Anterior cingulate cortex (tissue), 58 donors: ENCODE measurements around the gene WASF2.
"Not testable (repeated sequence)": the region's sequence is repeated elsewhere in the genome, so short reads cannot be mapped to it uniquely, and the experiment has no call there.

Experiments used
- DNase-seq, 58 donors: peaks; one replicate each; lab custom pipeline; 2025; lab: John Stamatoyannopoulos, UW

The WASF2 gene

DNA sequence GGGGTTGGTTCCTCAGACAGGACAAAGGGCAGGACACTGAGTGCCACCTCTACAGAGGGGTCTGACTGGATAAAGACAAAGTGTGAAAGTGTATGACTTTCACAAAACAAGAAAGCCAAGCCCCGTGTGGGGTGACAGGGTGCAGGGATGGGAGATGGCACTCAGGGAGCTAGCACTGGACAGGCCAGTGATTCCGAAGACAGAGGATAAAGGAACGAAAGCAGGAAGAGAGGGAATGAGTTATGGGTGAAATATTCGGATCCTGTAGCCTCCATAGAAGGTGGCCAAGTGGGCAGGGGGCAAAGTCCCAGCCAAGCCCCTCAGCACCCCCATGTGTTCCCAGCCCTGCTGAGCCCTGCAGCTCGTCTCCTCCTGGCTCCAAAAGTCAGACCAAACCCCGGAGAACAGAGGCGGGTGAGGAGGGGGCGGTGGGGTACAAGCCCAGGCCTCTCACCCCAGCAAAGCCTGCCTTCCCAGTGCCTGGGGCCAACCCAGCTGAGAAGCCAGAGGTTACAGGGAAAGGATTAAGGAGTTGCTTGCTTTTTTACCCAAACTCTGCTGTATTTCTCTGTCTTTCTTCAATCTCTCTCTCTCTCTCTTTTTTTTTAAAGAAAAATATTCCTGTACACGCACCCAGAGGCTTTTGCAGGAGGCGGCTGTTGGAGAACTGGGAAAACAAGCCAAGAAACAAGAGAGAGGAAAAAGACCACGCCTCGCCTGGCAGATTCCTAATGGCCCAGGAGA is 14.0 kb upstream of the WASF2 start:
- DNase-seq: no peak

DNA sequence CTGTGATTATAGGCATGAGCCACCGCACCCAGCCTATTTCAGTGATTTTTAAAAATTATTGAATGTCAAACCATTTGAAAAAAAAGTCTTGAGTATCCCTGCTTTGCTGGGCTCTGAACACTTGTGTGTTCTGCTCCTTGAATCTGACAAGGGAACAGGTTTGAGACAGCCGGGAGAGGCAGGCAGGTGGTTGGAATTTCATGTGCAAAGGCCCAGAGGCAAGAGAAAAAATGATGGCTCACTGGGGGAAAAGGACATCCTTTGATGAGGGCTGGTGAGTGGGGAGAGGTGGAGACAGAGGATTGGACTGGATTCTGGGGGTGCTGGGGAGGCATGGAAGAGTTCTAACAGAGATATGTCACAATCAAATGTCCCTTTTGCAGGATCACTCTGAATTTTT is 13.1 kb upstream of the WASF2 start:
- DNase-seq: no peak

DNA sequence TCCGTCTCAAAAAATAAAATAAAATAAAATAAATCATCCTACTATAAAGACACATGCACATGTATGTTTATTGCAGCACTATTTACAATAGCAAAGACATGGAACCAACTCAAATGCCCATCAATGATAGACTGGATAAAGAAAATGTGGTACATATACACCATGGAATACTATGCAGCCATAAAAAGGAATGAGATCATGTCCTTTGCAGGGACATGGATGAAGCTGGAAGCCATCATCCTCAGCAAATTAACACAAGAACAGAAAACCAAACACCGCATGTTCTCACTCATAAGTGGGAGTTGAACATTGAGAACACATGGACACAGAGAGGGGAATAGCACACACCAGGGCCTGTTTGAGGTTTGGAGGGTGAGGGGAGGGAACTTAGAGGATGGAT is 11.2 kb upstream of the WASF2 start:
- not testable (repeated sequence) for DNase-seq

DNA sequence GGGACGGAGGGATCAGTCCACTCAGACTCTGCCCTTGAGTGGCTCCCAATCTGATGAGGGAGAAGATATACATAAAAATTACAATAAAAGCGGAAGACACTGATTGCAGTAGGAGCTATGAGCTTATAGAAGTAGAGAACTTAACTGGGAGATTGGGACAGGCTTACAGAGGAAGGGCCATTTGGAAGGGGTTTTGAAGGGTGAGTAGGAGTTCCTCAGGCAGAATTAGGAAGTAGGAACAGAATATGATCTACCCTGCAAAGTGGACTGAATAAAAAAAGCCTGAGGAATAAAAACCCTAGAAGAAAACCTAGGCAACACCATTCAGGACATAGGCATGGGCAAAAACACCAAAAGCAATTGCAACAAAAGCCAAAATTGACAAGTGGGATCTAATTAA is 9.2 kb upstream of the WASF2 start:
- DNase-seq: no peak

DNA sequence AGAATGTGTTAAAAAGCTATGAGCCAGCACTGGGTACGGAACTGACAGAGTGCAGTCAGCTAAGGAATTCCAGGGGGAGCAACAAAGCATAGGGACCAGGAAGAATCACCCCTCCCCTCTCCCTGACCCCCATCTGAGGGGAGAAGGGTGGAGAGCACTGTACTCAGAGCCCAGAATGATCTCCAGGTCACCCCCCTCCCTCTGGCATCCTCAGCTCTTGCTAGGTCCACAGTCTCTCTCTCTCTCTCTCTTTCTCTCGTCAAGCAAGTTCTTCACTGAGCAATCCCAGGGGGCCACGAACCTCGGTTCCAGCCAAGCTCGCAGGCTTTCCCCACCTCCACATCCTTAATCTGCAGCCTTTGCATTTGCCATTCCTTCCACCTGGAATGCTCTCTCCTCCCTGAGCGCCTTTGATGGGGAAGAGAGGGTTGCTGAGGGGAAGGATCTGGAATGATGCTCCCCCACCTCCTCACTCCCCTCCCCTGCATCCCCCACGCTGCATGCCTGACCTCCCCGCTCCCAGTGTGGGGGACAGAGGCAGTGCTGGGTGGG is 6.7 kb upstream of the WASF2 start:
- peak in 1 of 58 donors; percentile 18 for DNase-seq

DNA sequence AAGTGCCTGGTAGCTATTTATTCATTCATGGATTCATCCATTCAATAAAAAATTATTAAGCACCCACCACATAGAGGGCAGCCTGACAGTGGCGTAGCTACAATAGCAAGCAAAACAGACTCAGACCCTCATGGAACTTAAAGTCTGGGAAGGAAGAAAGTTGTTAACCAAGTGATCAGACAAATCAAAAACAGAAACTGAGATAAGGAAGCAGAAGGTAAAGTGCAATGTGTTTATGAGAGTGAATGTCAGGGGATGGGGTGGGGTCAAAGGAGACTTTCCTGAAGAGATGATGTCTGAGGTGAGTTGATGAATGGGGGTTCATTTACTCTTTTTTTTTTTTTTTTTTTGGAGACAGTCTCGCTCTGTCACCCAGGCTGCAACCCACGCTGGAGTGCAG is 2.8 kb upstream of the WASF2 start:
- no peak for DNase-seq

DNA sequence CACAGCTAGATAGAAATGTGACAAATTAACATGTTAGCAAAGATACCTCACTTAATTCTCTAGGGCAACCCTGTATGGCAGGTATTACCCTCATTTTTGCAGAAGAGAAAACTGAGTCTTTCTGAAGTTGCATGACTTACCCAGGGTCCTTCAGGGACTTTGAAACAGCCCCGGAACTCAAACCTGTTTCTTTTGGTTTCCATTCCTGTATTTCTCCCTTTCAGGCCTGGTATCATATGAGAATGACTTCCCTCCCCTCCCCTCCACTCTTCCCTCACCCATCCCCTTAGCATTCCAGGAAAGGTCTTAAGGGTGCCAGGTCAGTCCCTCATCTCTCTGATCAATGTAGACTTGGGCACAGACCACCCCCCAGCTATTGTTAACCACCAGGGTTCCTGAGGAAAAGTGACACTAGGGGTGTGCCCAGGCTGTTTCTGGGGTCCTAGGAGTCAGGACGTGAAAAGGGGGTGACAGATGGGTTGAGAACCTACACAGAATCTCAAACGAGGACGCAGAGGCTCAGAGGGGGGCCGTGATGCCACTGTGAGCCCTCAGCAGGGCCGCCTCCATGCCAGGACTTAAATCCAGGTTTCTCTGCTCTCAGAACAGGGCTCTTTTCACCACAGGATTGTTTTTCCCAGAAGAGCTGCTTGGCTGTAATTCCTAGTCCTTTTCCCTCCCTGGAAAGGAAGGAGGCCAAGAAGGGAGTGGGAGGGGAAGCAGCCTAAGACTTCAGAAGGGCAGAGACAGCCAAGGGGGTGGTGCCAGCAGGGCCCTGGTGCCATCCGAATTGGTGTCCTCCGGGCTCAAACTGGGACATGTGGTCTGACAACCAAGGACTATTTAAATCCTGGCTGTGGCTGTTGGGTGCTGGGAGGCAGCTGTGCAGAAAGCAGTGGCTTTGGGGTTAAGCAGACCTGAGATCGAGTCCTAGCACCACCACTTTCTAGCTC is 2.1 kb upstream of the WASF2 start:
- DNase-seq: peak in 53 of 58 donors; percentile 21 to 88 (median 59)

DNA sequence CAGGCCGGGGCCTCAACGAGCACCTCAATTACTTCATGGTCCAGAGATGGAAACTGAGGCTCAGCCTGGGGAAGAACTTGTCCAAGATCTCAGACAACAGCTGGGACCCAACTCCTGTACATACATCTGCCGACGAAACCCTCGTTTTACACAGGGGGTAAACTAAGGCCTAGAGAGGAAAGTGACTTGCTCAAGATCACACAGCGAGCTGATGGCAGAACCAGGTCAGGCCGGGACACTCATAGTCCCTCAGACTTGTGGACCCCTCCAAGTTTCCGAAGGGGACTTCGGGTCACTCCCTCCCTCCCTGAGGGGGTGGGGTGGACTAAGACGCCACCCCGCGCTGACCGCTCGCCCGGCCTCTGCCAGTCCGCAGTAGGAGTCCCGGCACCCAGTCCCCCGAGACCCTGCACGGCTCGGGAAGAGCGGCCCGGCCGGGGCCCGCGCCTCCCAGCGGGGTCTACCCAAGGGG is 430 bp downstream of the WASF2 start:
- peak in 5 of 58 donors; percentile 50 to 71 (median 66) for DNase-seq

DNA sequence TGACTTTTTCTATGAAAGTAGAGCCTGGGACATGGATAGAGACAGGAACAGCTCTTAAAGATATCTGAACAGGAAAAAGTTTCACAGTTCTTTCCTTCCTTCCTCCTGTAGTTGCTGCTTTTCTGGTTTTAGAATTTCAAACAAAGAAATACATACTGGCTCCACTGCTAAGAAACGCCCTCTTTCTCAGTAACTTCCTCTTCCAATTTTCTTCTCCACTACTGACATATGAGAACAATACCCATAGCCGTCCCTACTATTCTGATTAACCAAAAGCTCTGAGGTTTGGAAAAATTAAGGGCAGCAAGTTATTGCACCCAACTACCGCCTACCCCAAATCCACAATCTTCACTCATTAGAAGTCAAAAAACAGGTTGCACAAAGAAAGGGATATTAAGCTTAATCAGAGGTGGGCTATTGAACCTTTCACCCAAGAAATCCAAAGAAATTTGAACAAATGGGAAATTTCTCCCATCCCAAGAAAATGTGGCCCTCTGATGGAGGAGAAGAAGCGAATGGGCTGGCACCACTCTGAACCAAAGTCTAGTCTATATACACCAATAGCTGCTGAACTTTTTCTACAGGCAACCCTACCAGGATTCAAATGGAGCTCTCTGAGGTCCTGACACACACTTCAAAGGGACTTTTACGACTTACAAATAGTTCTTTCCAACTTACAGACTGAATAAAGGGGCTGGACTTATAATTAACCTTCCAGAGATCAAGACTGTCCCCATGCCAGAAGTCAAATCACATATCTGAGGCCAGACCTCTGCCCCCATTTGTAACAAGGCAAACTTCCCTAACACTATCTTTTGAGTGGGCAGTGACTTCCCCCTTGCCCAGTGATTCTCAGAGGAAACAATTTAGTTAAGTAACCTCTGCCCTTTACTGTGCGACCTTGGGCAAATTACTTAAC is 1.7 kb downstream of the WASF2 start:
- DNase-seq: peak in 1 of 58 donors; percentile 38

DNA sequence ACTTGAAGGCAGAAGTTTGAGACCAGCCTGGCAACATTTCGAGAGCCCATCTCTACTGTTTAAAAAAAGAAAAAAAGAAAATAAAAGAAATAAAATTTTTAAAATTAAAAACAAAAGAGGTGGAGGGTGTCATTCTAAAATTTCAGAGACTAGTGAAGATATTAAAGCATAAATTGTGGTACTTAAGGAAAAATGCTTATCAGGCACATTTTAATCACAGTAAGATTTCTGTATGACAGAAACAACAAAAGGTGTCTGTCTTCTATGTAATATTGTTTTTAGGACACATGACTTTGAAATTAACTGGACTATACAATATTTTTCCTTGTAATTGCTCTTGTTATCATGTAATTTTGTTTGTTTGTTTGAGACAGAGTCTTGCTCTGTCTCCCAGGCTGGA is 4.6 kb downstream of the WASF2 start:
- DNase-seq: no peak

DNA sequence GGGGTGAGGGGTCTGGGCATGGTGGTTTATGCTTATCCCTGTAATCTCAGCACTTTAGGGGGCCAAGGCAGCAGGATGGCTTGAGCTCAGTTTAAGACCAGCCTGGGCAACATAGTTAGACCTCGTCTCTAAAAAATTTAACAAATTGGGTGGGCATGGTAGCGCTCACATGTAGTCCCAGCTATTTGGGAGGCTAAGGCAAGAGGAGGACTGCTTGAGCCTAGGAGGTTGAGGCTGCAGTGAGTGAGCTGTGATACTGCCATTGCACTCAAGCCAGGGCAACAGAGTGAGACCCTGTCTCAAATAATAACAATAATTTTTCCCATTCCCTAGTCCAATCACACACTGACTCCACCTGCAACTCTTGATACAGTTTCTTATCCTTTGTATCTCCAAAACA is 6.3 kb downstream of the WASF2 start:
- DNase-seq: no peak

DNA sequence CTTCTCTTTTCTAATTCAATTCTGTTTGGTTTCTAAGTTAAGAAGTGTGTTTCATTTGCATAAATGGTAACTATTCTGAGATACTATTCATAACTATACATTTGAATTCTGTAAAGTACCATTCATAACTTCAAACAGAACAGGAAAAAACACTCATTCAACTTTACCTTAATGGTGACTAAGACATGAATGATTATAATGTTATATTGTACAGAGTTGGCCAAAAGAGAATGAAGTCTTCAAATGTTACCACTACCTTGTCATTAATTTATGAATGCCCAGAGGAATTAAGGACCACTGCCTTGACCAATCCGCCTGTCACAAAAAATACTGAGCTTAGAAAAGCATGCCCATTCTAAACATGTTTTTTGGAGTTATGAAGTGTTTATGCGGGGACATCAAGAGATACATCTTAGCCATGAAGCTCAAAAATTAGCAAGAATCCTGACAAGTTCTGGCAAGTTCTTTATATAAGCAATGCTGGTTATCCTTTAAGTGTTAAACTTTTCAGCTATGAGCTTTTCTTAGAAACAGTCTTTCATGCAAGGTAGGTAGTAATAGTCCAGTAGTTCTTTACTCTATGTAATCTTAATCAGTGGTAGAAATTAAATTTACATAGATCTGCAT is 7.9 kb downstream of the WASF2 start:
- no peak for DNase-seq

DNA sequence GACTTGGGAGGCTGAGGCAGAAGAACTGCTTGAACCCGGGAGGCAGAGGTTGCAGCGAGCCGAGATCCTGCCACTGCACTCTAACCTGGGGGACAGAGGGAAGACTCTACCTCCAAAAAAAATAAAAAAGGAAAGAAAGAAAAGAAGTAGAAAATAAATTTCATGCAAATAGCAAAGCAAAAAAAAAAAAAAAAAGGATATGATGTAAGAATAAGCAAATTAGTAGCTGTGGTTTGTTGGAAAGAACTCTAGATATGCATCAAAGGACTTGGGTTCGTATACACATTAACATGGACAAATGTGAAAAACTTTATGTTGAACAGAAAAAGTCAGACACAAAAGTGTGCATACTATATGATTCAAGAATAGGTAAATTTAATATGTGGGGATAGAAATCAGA is 11.9 kb downstream of the WASF2 start:
- no peak for DNase-seq

DNA sequence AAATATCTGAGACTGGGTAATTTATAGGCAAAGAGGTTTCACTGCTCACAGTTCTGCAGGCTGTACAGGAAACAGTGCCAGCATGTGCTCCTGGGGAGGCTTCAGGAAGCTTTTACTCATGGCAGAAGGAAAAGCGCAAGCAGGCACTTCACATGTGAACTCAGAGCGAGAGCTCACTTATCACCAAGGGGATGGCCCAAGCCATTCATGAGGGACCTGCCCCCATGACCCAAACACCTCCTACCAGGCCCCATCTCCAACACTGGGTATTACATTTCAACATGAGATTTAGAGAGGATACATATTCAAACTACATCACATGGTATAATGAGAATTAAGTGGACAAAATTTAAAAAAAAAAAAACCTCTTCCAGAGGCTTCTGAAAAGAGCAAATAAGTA is 13.7 kb downstream of the WASF2 start:
- DNase-seq: no peak

DNA sequence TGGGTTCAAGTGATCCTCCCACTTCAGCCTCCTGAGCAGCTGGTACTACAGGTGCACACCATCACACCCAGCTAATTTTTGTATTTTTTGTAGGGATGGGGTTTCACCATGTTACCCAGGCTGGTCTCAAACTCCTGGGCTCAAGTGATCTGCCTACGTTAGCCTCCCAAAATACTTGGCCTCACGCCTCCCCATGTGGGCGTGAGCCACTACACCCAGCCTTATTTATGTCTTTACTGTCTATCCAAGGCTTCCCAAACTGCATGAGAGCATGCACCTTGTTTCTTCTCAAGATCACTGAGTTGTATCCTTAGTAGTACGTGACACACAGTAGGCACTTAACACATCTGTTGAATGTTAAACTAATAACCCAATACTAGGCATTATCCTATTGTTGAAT is 14.2 kb downstream of the WASF2 start:
- no peak for DNase-seq

DNA sequence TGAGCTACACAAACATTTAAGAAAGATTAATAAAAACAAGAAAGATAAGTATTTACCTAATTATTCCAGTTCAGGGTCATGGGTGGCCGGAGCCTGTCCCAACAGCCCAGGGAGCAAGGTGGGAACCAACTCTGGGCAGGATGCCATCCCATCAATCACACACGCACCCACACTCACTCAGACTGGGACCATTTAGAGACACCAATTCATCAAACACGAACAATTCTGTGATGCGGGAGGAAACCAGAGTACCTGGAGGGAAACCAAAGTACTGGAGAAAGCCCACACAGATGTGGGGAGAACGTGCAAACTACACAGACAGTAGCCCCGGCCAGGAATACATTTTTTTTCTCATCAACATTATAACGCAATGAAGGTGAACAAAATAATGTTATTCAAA is 16.2 kb downstream of the WASF2 start:
- no peak for DNase-seq

DNA sequence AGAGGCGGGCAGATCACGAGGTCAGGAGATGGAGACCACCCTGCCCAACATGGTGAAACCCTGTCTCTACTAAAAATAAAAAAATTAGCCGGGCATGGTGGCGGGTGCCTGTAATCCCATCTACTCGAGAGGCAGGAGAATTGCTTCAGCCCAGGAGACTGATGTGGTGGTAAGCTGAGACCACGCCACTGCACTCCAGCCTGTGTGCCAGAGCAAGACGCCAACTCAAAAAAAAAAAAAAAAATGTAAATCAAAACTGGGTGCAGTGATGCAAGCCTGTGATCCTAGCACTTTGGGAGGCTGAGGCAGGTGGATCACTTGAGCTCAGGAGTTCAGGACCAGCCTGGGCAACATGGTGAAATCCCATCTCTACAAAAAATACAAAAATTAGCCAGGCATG is 17.9 kb downstream of the WASF2 start:
- not testable (repeated sequence) for DNase-seq

DNA sequence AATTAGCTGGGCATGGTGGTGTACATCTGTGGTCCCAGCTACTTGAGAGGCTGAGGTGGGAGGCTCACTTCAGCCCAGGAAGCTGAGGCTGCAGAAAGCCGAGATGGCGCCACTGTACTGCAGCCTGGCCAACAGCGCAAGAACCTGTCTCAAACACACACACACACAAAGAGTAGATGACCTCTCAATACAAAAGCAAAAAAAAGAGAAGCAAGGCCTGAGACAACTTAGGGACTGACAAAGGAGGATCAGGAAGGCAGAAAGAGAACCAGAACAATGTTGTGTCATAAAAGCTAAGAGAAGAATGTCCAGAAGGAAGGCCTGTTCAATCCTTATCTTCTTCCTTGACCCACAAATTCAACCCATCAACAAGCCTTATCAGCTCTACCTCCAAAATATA is 18.5 kb downstream of the WASF2 start:
- no peak for DNase-seq

DNA sequence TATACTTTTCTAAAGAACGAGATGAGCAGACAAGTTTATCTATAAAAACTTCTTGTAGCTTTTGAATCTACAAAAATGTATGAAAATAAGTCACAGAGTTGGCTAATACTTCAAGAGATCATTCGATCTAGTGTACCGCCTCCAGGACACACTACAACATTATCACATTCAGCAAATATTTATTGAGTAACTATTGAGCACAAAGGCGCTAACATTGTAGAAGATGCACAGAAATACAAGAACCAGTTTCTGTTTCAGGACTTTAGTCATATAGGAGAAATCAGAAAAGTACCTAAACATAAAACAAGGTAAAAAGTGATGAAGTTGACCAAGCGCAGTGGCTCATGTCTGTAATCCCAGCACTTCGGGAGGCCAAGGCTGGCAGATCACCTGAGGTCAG is 20.6 kb downstream of the WASF2 start:
- DNase-seq: no peak

DNA sequence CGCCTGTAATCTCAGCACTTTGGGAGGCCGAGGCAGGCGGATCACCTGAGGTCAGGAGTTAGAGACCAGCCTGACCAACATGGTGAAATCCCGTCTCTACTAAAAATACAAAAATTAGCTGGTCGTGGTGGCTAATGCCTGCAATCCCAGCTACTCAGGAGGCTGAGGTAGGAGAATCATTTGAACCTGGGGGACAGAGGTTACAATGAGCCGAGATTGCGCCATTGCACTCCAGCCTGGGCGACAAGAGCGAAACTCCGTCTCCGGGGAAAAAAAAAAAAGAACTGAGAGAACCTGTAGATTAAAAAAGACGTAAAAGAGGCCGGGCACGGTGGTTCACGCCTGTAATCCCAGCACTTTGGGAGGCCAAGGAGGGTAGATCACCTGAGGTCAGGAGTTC is 21.6 kb downstream of the WASF2 start:
- DNase-seq: not testable (repeated sequence)
